PC-9 (cell line): ENCODE measurements around the gene RPS14.

Experiments
- CTCF ChIP-seq: fragments of 200-600 bp; sonication (generic); conservative IDR thresholded peaks from 2 replicates; pipeline ENCODE4 v1.6.1; 2017; ENCODE audit warnings: mixed run types, antibody characterized with exemption, mild to moderate bottlenecking, moderate library complexity
- EZH2 ChIP-seq: fragments of 200-600 bp; sonication (generic); IDR thresholded peaks from 2 replicates; pipeline ENCODE4 v1.8.0; 2017; ENCODE audit warnings: antibody characterized with exemption, low read depth

- TF ChIP-seq CTCF (no peak), EZH2 (no peak)
These were observed 53.3 kb downstream of the RPS14 start for GRCh38 chr5:150396267-150396666.
